Activated naive CD4-positive, alpha-beta T cell treated with anti-CD3 and anti-CD28 coated beads, Interleukin-2, amount 50 U/mL, for 24 hours (primary cell): ENCODE results near the gene MRRF.
"Not testable (repeated sequence)": the region's sequence is repeated elsewhere in the genome, so short reads cannot be mapped to it uniquely, and the experiment has no call there.

Experiments
- H3K27ac Mint-ChIP-seq: one replicate; pipeline ENCODE4 v1.8.0; 2021; ENCODE audit warnings: mild to moderate bottlenecking, mixed read lengths
- H3K27me3 Mint-ChIP-seq: one replicate; pipeline ENCODE4 v1.8.0; 2021; ENCODE audit warnings: mixed read lengths
- H3K36me3 Mint-ChIP-seq: one replicate; pipeline ENCODE4 v1.8.0; 2021; ENCODE audit warnings: mixed read lengths
- H3K4me1 Mint-ChIP-seq: one replicate; pipeline ENCODE4 v1.8.0; 2021; ENCODE audit warnings: mixed read lengths
- H3K4me3 Mint-ChIP-seq: one replicate; pipeline ENCODE4 v1.8.0; 2021; ENCODE audit warnings: mild to moderate bottlenecking, mixed read lengths
- H3K9me3 Mint-ChIP-seq: one replicate; pipeline ENCODE4 v1.8.0; 2021; ENCODE audit warnings: mixed read lengths

MRRF gene

GRCh38 chr9:122346478-122347347 lies 82.0 kb downstream of the MRRF start:
- Mint-ChIP-seq H3K27ac (no peak overlapping the region), H3K36me3 (no peaks in the 10 kb centered on the region), H3K4me1 (peaks cover 22% of the 10 kb centered on the region), H3K27me3 (peaks cover 30% of the 10 kb centered on the region), H3K4me3 (peak overlapping the region; percentile 81), H3K9me3 (no peaks in the 10 kb centered on the region)

GRCh38 chr9:122347348-122348287 lies 82.9 kb downstream of the MRRF start:
- H3K27ac Mint-ChIP-seq = peak overlapping the region; percentile 80
- H3K9me3 Mint-ChIP-seq = no peaks in the 10 kb centered on the region
- no peaks in the 10 kb centered on the region for H3K36me3 Mint-ChIP-seq
- H3K4me1 Mint-ChIP-seq = peaks cover 22% of the 10 kb centered on the region
- peak overlapping the region; percentile 81 for H3K4me3 Mint-ChIP-seq
- H3K27me3 Mint-ChIP-seq = peaks cover 30% of the 10 kb centered on the region

- H3K9me3 Mint-ChIP-seq = no peaks in the 10 kb centered on the region
- peaks cover 22% of the 10 kb centered on the region for H3K4me1 Mint-ChIP-seq
- peaks cover 29% of the 10 kb centered on the region for H3K27me3 Mint-ChIP-seq
- no peaks in the 10 kb centered on the region for H3K36me3 Mint-ChIP-seq
- peak overlapping the region; percentile 59 for H3K4me3 Mint-ChIP-seq
- peak overlapping the region; percentile 13 for H3K27ac Mint-ChIP-seq
Observed at GRCh38 chr9:122348288-122348777, 83.7 kb downstream of the MRRF start.

GRCh38 chr9:122348791-122349190 lies 84.1 kb downstream of the MRRF start:
- Mint-ChIP-seq H3K36me3 (no peaks in the 10 kb centered on the region), H3K27me3 (peaks cover 28% of the 10 kb centered on the region), H3K27ac (no peak overlapping the region), H3K4me3 (peak overlapping the region; percentile 59), H3K9me3 (no peaks in the 10 kb centered on the region), H3K4me1 (peaks cover 22% of the 10 kb centered on the region)

- H3K27me3 Mint-ChIP-seq = peaks cover 25% of the 10 kb centered on the region
- H3K4me3 Mint-ChIP-seq = no peak overlapping the region
- no peak overlapping the region for H3K27ac Mint-ChIP-seq
- no peaks in the 10 kb centered on the region for H3K9me3 Mint-ChIP-seq
- H3K4me1 Mint-ChIP-seq = peaks cover 22% of the 10 kb centered on the region
- H3K36me3 Mint-ChIP-seq = no peaks in the 10 kb centered on the region
Observed at GRCh38 chr9:122349201-122349600, 84.5 kb downstream of the MRRF start.

- Mint-ChIP-seq H3K4me3 (no peak overlapping the region), H3K36me3 (no peaks in the 10 kb centered on the region), H3K4me1 (peaks cover 22% of the 10 kb centered on the region), H3K27me3 (peaks cover 20% of the 10 kb centered on the region), H3K9me3 (no peaks in the 10 kb centered on the region), H3K27ac (no peak overlapping the region)
Observed at GRCh38 chr9:122350577-122351355, 86.1 kb downstream of the MRRF start.

GRCh38 chr9:122354536-122355199 lies 90.0 kb downstream of the MRRF start:
- peaks cover 9% of the 10 kb centered on the region for H3K27me3 Mint-ChIP-seq
- peaks cover 7% of the 10 kb centered on the region for H3K4me1 Mint-ChIP-seq
- no peak overlapping the region for H3K4me3 Mint-ChIP-seq
- H3K27ac Mint-ChIP-seq = no peak overlapping the region
- H3K9me3 Mint-ChIP-seq = no peaks in the 10 kb centered on the region
- H3K36me3 Mint-ChIP-seq = peaks cover 2% of the 10 kb centered on the region

- peaks cover 4% of the 10 kb centered on the region for H3K27me3 Mint-ChIP-seq
- peaks cover 2% of the 10 kb centered on the region for H3K36me3 Mint-ChIP-seq
- no peak overlapping the region for H3K4me3 Mint-ChIP-seq
- no peaks in the 10 kb centered on the region for H3K4me1 Mint-ChIP-seq
- no peaks in the 10 kb centered on the region for H3K9me3 Mint-ChIP-seq
- no peak overlapping the region for H3K27ac Mint-ChIP-seq
Observed at GRCh38 chr9:122355336-122355875, 90.7 kb downstream of the MRRF start.

- Mint-ChIP-seq H3K36me3 (peaks cover 2% of the 10 kb centered on the region), H3K4me3 (no peak overlapping the region), H3K27ac (no peak overlapping the region), H3K9me3 (no peaks in the 10 kb centered on the region), H3K27me3 (no peaks in the 10 kb centered on the region), H3K4me1 (no peaks in the 10 kb centered on the region)
Observed at GRCh38 chr9:122356627-122357026, 91.9 kb downstream of the MRRF start.

GRCh38 chr9:122360891-122361290 lies 96.2 kb downstream of the MRRF start:
- Mint-ChIP-seq H3K4me3 (no peak overlapping the region), H3K4me1 (no peaks in the 10 kb centered on the region), H3K27ac (no peak overlapping the region), H3K9me3 (no peaks in the 10 kb centered on the region), H3K27me3 (no peaks in the 10 kb centered on the region), H3K36me3 (peaks cover 2% of the 10 kb centered on the region)

GRCh38 chr9:122363131-122363530 lies 98.4 kb downstream of the MRRF start:
- H3K4me3 Mint-ChIP-seq, H3K9me3 Mint-ChIP-seq, H3K36me3 Mint-ChIP-seq, H3K4me1 Mint-ChIP-seq, H3K27ac Mint-ChIP-seq, H3K27me3 Mint-ChIP-seq: not testable (repeated sequence)

- no peak overlapping the region for H3K27ac Mint-ChIP-seq
- no peak overlapping the region for H3K4me3 Mint-ChIP-seq
- no peaks in the 10 kb centered on the region for H3K36me3 Mint-ChIP-seq
- no peaks in the 10 kb centered on the region for H3K4me1 Mint-ChIP-seq
- no peaks in the 10 kb centered on the region for H3K9me3 Mint-ChIP-seq
- H3K27me3 Mint-ChIP-seq = no peaks in the 10 kb centered on the region
Observed at GRCh38 chr9:122364117-122364782, 99.6 kb downstream of the MRRF start.

GRCh38 chr9:122364783-122365150 lies 100.1 kb downstream of the MRRF start:
- Mint-ChIP-seq H3K36me3 (no peaks in the 10 kb centered on the region), H3K27ac (no peak overlapping the region), H3K9me3 (no peaks in the 10 kb centered on the region), H3K4me1 (no peaks in the 10 kb centered on the region), H3K4me3 (no peak overlapping the region), H3K27me3 (no peaks in the 10 kb centered on the region)

GRCh38 chr9:122366074-122366660 lies 101.5 kb downstream of the MRRF start:
- H3K4me3 Mint-ChIP-seq = no peak overlapping the region
- H3K27me3 Mint-ChIP-seq = peaks cover 2% of the 10 kb centered on the region
- H3K4me1 Mint-ChIP-seq = peaks cover 5% of the 10 kb centered on the region
- no peaks in the 10 kb centered on the region for H3K36me3 Mint-ChIP-seq
- H3K27ac Mint-ChIP-seq = no peak overlapping the region
- no peaks in the 10 kb centered on the region for H3K9me3 Mint-ChIP-seq
